Measurements from ENCODE around the gene MMP11. TPM values are rescaled to one million over a fixed set of nuclear protein-coding genes. Genes with fewer than 3 reads are reported as not detected.

MMP11 gene
- polyA plus RNA-seq, 3 donors, result not detected

DNA sequence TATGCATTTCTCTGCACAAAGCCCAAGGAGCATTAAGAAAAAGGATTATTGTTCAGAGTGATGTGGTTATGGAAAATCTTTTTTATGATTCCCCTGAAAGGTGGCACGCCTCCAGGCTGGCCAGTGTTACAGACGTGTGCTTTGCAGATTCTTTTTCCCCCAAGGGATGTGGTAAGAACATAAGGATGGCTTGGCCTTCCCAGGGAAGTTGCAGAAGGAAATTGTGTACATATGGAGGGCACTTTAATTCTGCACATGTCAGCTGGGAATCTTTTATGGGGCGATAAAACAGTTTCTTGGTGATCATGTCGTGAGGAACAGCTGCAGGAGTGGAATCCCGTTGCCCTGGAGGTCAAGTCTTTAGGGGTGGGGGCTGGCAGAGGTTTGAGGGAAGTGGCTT is 23.8 kb downstream of the MMP11 start:
- H3K4me3 ChIP-seq (replicated peaks in 1 of 3; ENCODE audit: low read depth in 2 of 3, low read length in 3 of 3), result no peak overlapping the region
- Mint-ChIP-seq H3K27ac (no peak overlapping the region), H3K27me3 (ENCODE audit: low read depth in 3 of 3) (no peaks in the 10 kb centered on the region), H3K9me3 (peaks cover 0 to 3% (median 0%) of the 10 kb centered on the region in 7 donors), H3K4me3 (no peak overlapping the region), H3K36me3 (peaks cover 70 to 97% of the 10 kb centered on the region in 2 donors), H3K4me1 (no peaks in the 10 kb centered on the region)
- H3K36me3 ChIP-seq (replicated peaks in 1 of 2; ENCODE audit: control insufficient read depth in 1 of 2, insufficient read depth in 2 of 2, low read length in 2 of 2), result peaks cover 63 to 92% of the 10 kb centered on the region in 2 donors
- TF ChIP-seq, protein P1, sequence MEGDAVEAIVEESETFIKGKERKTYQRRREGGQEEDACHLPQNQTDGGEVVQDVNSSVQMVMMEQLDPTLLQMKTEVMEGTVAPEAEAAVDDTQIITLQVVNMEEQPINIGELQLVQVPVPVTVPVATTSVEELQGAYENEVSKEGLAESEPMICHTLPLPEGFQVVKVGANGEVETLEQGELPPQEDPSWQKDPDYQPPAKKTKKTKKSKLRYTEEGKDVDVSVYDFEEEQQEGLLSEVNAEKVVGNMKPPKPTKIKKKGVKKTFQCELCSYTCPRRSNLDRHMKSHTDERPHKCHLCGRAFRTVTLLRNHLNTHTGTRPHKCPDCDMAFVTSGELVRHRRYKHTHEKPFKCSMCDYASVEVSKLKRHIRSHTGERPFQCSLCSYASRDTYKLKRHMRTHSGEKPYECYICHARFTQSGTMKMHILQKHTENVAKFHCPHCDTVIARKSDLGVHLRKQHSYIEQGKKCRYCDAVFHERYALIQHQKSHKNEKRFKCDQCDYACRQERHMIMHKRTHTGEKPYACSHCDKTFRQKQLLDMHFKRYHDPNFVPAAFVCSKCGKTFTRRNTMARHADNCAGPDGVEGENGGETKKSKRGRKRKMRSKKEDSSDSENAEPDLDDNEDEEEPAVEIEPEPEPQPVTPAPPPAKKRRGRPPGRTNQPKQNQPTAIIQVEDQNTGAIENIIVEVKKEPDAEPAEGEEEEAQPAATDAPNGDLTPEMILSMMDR (IDR thresholded peaks at IDR 0.05), result no peak
- no peak overlapping the region for H3K9ac ChIP-seq (ENCODE audit: insufficient read depth, low read length, poor library complexity, severe bottlenecking)
- H3K4me2 ChIP-seq (replicated peaks; ENCODE audit: extremely low read depth, low read length, poor library complexity, severe bottlenecking), result no peak overlapping the region
- no peaks in the 10 kb centered on the region for H3K4me1 ChIP-seq (ENCODE audit: control insufficient read depth in 1 of 2, insufficient read depth in 2 of 2, low read length in 2 of 2)
- no peak for DNase-seq
- H3K79me2 ChIP-seq (ENCODE audit: insufficient read depth, low read length), result peaks cover 8% of the 10 kb centered on the region
- H4K20me1 ChIP-seq (ENCODE audit: insufficient read depth, low read length), result peaks cover 17% of the 10 kb centered on the region
- 94% methylated on average over 4 of the region's 5 CpGs for WGBS (ENCODE audit: insufficient coverage)
- H3K27ac ChIP-seq (ENCODE audit: low read depth in 1 of 2, low read length in 2 of 2), result no peak overlapping the region
- H3K9me3 ChIP-seq (replicated peaks in 1 of 2; ENCODE audit: control insufficient read depth in 1 of 2, insufficient read depth in 1 of 2, low read length in 2 of 2), result no peaks in the 10 kb centered on the region
- H2AFZ ChIP-seq (ENCODE audit: insufficient read depth, low read depth, low read length, poor library complexity, severe bottlenecking), result no peak overlapping the region
- H3K27me3 ChIP-seq (ENCODE audit: control insufficient read depth in 2 of 2, insufficient read depth in 2 of 2, low read length in 2 of 2), result no peaks in the 10 kb centered on the region
- intact Hi-C loops (cut with micrococcal nuclease), result no loop called here

DNA sequence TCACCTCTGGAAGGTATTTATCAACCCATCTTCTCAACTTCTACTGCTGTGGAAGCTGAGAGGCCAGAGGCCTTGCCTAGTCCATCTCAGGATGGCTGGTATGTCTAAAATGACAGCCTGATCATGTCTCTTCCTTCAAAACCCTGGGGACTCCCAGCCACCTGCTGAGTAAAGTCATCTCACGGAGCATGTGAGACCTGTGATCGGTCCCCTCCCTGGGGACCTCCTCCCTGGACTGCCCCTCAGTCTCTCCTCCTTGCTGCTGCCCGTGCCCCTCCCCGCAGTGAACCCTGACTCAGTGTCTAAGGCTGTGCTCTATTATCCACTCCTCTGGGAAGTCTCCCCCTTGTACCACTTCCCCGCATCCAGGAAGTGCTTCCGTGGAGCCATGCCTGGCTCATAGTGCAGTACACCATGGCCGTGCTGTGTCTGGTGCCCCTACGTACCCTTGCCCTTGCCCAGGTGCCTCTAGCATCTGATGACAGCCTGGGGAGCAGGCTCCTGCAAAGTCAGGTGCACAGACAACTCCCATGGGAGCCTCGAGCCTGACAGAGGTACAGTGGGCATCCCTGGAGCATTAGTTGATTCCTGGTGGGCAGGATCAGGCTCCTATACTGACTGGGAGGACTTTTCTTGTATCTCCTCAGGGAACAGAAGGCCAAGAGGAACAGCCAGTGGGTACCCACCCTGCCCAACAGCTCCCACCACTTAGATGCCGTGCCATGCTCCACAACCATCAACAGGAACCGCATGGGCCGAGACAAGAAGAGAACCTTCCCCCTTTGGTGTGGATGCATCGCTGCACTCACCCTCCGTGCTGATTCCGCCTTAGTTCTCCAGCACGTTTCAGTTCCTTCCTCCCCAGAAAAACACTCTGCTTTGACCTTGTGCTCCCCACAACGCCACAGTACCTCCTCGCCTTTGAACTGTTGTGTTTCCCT is 27.9 kb downstream of the MMP11 start:
- Histone ChIP-seq H3K27me3 (ENCODE audit: control insufficient read depth in 2 of 2, insufficient read depth in 2 of 2, low read length in 2 of 2) (no peaks in the 10 kb centered on the region), H4K20me1 (ENCODE audit: insufficient read depth, low read length) (no peaks in the 10 kb centered on the region), H3K4me1 (ENCODE audit: control insufficient read depth in 1 of 2, insufficient read depth in 2 of 2, low read length in 2 of 2) (no peaks in the 10 kb centered on the region), H3K79me2 (ENCODE audit: insufficient read depth, low read length) (no peaks in the 10 kb centered on the region), H3K9ac (ENCODE audit: insufficient read depth, low read length, poor library complexity, severe bottlenecking) (no peak overlapping the region), H2AFZ (ENCODE audit: insufficient read depth, low read depth, low read length, poor library complexity, severe bottlenecking) (no peak overlapping the region), H3K4me2 (replicated peaks; ENCODE audit: extremely low read depth, low read length, poor library complexity, severe bottlenecking) (no peak overlapping the region), H3K4me3 (replicated peaks in 1 of 3; ENCODE audit: low read depth in 2 of 3, low read length in 3 of 3) (no peak overlapping the region), H3K9me3 (replicated peaks in 1 of 2; ENCODE audit: control insufficient read depth in 1 of 2, insufficient read depth in 1 of 2, low read length in 2 of 2) (no peaks in the 10 kb centered on the region), H3K27ac (ENCODE audit: low read depth in 1 of 2, low read length in 2 of 2) (no peak overlapping the region), H3K36me3 (replicated peaks in 1 of 2; ENCODE audit: control insufficient read depth in 1 of 2, insufficient read depth in 2 of 2, low read length in 2 of 2) (peaks cover 70 to 93% of the 10 kb centered on the region in 2 donors)
- Mint-ChIP-seq H3K4me3 (no peak overlapping the region), H3K27ac (peak overlapping the region in 1 of 7 donors; percentile 44), H3K27me3 (ENCODE audit: low read depth in 3 of 3) (peaks cover 0 to 2% (median 0%) of the 10 kb centered on the region in 3 donors), H3K4me1 (no peaks in the 10 kb centered on the region), H3K9me3 (peaks cover 0 to 3% (median 0%) of the 10 kb centered on the region in 7 donors), H3K36me3 (peaks cover 77 to 97% of the 10 kb centered on the region in 2 donors)
- TF ChIP-seq, protein P1 (IDR thresholded peaks at IDR 0.05), result no peak
- whole genome bisulfite sequencing (ENCODE audit: insufficient coverage), result 98% methylated on average over 18 of the region's 18 CpGs
- no peak for DNase-seq
- intact Hi-C loops (cut with micrococcal nuclease), result no loop called here

Data from CD14-positive monocyte (primary cell).